Head of caudate nucleus (tissue), 42 donors: Measurements from ENCODE around the gene AXIN1.
"Not testable (repeated sequence)": the region's sequence is repeated elsewhere in the genome, so short reads cannot be mapped to it uniquely, and the experiment has no call there.

Source experiments
- DNase-seq, 42 donors: peaks; one replicate each; pipeline versions ENCODE4 v3.0.0 to v3.0.0-alpha.2; 2020 to 2021; ENCODE audit warnings: mixed read lengths in 7 of 42
- intact Hi-C: fragments of 100-400 bp; cut with DNase I; formaldehyde crosslinking; loops from one replicate; pipeline ENCODE4 v1.15.0; 2022

The AXIN1 gene

GRCh38 chr16:352547-353403 lies at the start of gene AXIN1:
AXIN1 (minus strand) TSS chr16:352723; CDS start chr16:347025, 5,698 bp downstream.
- DNase-seq: peak; percentile 91 to 99 (median 97)
- intact Hi-C loops: loop anchor here (10.0 kb wide), 1 partner anchor 118 kb away; the partner anchor contains the start of gene FAM234A

GRCh38 chr16:401468-402348 lies 49.2 kb upstream of the AXIN1 start, which contains the start of gene DECR2:
DECR2 (plus strand) TSS chr16:401885; CDS start chr16:401964, 79 bp downstream.
- DNase-seq: peak; percentile 86 to 99 (median 96)
- intact Hi-C loops: no loop called here

- no peak for DNase-seq
- intact Hi-C loops: no loop called here
Observed at GRCh38 chr16:400061-400591, 47.6 kb upstream of the AXIN1 start.

GRCh38 chr16:399340-400019 lies 47.0 kb upstream of the AXIN1 start:
- DNase-seq: no peak
- intact Hi-C loops: no loop called here

GRCh38 chr16:398561-399339 lies 46.2 kb upstream of the AXIN1 start:
- DNase-seq: no peak
- intact Hi-C loops: no loop called here

GRCh38 chr16:397736-398332 lies 45.3 kb upstream of the AXIN1 start:
- intact Hi-C loops: no loop called here
- DNase-seq: peak; percentile 57 to 89 (median 76)

GRCh38 chr16:397135-397661 lies 44.7 kb upstream of the AXIN1 start, which contains the start of gene NME4:
NME4 (plus strand) TSS chr16:397199; CDS start chr16:397223, 24 bp downstream.
- intact Hi-C loops: no loop called here
- DNase-seq: peak in 6 of 42 donors; percentile 29 to 54 (median 47)

- peak in 30 of 42 donors; percentile 32 to 80 (median 58) for DNase-seq
- intact Hi-C loops: no loop called here
Observed at GRCh38 chr16:396605-397004, 44.1 kb upstream of the AXIN1 start.

- intact Hi-C loops: no loop called here
- DNase-seq: no peak
Observed at GRCh38 chr16:396199-396598, 43.7 kb upstream of the AXIN1 start.

- no peak for DNase-seq
- intact Hi-C loops: no loop called here
Observed at GRCh38 chr16:392450-393030, 40.0 kb upstream of the AXIN1 start.

GRCh38 chr16:391885-392335 lies 39.4 kb upstream of the AXIN1 start:
- intact Hi-C loops: no loop called here
- DNase-seq: peak in 40 of 42 donors; percentile 43 to 88 (median 68)

- no peak for DNase-seq
- intact Hi-C loops: no loop called here
Observed at GRCh38 chr16:389352-389751, 36.8 kb upstream of the AXIN1 start.

GRCh38 chr16:387761-388666 lies 35.5 kb upstream of the AXIN1 start:
- DNase-seq: not testable (repeated sequence)

GRCh38 chr16:386641-387156 lies 34.2 kb upstream of the AXIN1 start:
- intact Hi-C loops: no loop called here
- DNase-seq: peak in 25 of 42 donors; percentile 32 to 76 (median 53)

More at GRCh38 chr16:387761-388666, 35.5 kb upstream of the AXIN1 start:
- intact Hi-C loops: not testable (repeated sequence)

GRCh38 chr16:383326-384051 lies 31.0 kb upstream of the AXIN1 start:
- intact Hi-C loops: no loop called here
- DNase-seq: peak in 1 of 42 donors; percentile 4
